K562 (cell line): Measurements from ENCODE around the gene BACE1.

ENCODE experiments used
- EZH2 ChIP-seq: IDR thresholded peaks from 2 replicates; pipeline ENCODE4 v1.6.1; 2012; ENCODE audit warnings: low read depth, mild to moderate bottlenecking, inconsistent platforms, low read length, borderline replicate concordance
- GTF2F1 ChIP-seq: IDR thresholded peaks from 2 replicates; pipeline ENCODE4 v1.6.1; 2011; ENCODE audit warnings: low read depth, low read length, improper control_type of control experiment
- KLF6 ChIP-seq: fragments of 250-450 bp; sonication (Bioruptor Pico); IDR thresholded peaks from 2 replicates; pipeline ENCODE4 v1.4.0; 2020; ENCODE audit warnings: mild to moderate bottlenecking, moderate library complexity, borderline replicate concordance
- NRF1 ChIP-seq, 2 experiments: fragments of 450-650 bp; IDR thresholded peaks in 1 of 2; conservative IDR thresholded peaks in 1 of 2; 2 replicates each; pipeline ENCODE4 v1.6.1; 2014; ENCODE audit warnings: mild to moderate bottlenecking in 2 of 2
- RFX5 ChIP-seq: IDR thresholded peaks from 2 replicates; pipeline ENCODE4 v1.6.1; 2011; ENCODE audit warnings: low read depth, mild to moderate bottlenecking, improper control_type of control experiment, low read length
- U2AF1 ChIP-seq: fragments of 200-400 bp; formaldehyde crosslinking; optimal IDR thresholded peaks from 2 replicates; pipeline ENCODE3; 2017; ENCODE audit warnings: mild to moderate bottlenecking, low read depth, low read length, moderate library complexity
- WHSC1 ChIP-seq: IDR thresholded peaks from one replicate; pipeline ENCODE4 v1.6.1; 2012; ENCODE audit warnings: low read length, control low read depth, inconsistent platforms
- TF ChIP-seq, protein P1 (sequence below), 3 experiments: IDR thresholded peaks in 2 of 3; conservative IDR thresholded peaks in 1 of 3; 2 replicates each; pipeline ENCODE4 v1.5.1; 2011 to 2012; ENCODE audit warnings: low read length in 3 of 3, mild to moderate bottlenecking in 3 of 3, control low read depth in 2 of 3, improper control_type of control experiment in 1 of 3, inconsistent platforms in 1 of 3, low read depth in 1 of 3, mixed read lengths in 1 of 3, moderate library complexity in 1 of 3; ENCODE audit not compliant: insufficient read depth in 2 of 3
- TF ChIP-seq, protein P2 (sequence below): fragments of 250-450 bp; sonication (Bioruptor Pico); IDR thresholded peaks from 2 replicates; pipeline ENCODE4 v1.8.0; 2021; ENCODE audit warnings: moderate library complexity, mild to moderate bottlenecking, inconsistent platforms
- TF ChIP-seq, protein P3 (sequence below): sonication (generic); formaldehyde crosslinking; IDR thresholded peaks from 2 replicates; pipeline ENCODE4 v1.8.1; 2023; ENCODE audit warnings: mild to moderate bottlenecking, missing genetic modification reagents

DNA sequence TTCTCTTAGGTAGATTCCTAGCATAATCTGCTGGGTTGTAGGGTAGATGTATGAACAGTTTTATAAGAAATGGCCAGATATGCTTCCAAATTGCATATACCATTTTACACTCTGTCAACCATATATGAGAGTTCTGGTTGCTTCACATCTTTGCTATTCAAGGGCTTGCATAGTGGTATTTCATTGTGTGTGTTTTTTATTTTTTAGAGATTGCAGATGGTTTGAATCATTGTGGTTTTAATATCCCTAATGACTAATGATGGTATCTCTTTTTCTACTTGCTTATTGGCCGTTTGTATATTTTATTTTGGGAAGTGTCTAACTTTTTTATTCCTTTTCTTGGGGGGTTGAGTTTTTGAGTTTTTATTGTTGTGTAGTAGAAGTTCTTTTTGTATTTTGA, 56.6 kb downstream of the BACE1 start:
- no peak for TF ChIP-seq GTF2F1
- TF ChIP-seq, protein P1, sequence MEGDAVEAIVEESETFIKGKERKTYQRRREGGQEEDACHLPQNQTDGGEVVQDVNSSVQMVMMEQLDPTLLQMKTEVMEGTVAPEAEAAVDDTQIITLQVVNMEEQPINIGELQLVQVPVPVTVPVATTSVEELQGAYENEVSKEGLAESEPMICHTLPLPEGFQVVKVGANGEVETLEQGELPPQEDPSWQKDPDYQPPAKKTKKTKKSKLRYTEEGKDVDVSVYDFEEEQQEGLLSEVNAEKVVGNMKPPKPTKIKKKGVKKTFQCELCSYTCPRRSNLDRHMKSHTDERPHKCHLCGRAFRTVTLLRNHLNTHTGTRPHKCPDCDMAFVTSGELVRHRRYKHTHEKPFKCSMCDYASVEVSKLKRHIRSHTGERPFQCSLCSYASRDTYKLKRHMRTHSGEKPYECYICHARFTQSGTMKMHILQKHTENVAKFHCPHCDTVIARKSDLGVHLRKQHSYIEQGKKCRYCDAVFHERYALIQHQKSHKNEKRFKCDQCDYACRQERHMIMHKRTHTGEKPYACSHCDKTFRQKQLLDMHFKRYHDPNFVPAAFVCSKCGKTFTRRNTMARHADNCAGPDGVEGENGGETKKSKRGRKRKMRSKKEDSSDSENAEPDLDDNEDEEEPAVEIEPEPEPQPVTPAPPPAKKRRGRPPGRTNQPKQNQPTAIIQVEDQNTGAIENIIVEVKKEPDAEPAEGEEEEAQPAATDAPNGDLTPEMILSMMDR (IDR thresholded peaks at IDR 0.05 in 2 of 3, conservative IDR thresholded peaks at IDR 0.05 in 1 of 3; ENCODE audit: insufficient read depth in 2 of 3, low read depth in 1 of 3, low read length in 3 of 3): no peak
- TF ChIP-seq U2AF1: no peak
- TF ChIP-seq EZH2: no peak
- no peak for TF ChIP-seq NRF1 (conservative IDR thresholded peaks at IDR 0.05 in 1 of 2, IDR thresholded peaks at IDR 0.05 in 1 of 2)
- no peak for TF ChIP-seq WHSC1
- no peak for TF ChIP-seq RFX5
- TF ChIP-seq, protein P2, sequence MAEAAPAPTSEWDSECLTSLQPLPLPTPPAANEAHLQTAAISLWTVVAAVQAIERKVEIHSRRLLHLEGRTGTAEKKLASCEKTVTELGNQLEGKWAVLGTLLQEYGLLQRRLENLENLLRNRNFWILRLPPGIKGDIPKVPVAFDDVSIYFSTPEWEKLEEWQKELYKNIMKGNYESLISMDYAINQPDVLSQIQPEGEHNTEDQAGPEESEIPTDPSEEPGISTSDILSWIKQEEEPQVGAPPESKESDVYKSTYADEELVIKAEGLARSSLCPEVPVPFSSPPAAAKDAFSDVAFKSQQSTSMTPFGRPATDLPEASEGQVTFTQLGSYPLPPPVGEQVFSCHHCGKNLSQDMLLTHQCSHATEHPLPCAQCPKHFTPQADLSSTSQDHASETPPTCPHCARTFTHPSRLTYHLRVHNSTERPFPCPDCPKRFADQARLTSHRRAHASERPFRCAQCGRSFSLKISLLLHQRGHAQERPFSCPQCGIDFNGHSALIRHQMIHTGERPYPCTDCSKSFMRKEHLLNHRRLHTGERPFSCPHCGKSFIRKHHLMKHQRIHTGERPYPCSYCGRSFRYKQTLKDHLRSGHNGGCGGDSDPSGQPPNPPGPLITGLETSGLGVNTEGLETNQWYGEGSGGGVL (CRISPR knock-in tag): no peak
- TF ChIP-seq, protein P3, sequence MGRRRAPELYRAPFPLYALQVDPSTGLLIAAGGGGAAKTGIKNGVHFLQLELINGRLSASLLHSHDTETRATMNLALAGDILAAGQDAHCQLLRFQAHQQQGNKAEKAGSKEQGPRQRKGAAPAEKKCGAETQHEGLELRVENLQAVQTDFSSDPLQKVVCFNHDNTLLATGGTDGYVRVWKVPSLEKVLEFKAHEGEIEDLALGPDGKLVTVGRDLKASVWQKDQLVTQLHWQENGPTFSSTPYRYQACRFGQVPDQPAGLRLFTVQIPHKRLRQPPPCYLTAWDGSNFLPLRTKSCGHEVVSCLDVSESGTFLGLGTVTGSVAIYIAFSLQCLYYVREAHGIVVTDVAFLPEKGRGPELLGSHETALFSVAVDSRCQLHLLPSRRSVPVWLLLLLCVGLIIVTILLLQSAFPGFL: no peak
- TF ChIP-seq KLF6: no peak
